GM13976 (cell line): Measurements from ENCODE around the gene DRC1.

ENCODE experiments used
- DNase-seq: peaks from one replicate; pipeline ENCODE4 v3.0.0; 2012; ENCODE audit warnings: low spot score
- CTCF ChIP-seq: IDR thresholded peaks from 2 replicates; pipeline ENCODE4 v1.5.1; 2012; ENCODE audit warnings: borderline replicate concordance, mild to moderate bottlenecking; ENCODE audit not compliant: insufficient read depth; ENCODE audit errors: extremely low read depth, missing control alignments, control extremely low read depth
- in situ Hi-C: fragments of 300-500 bp; cut with MboI; formaldehyde crosslinking; loops from one replicate; pipeline ENCODE4 v1.12.0; 2022; ENCODE audit warnings: low sequenced_read_pairs, mixed read lengths, inconsistent platforms; ENCODE audit not compliant: unreplicated experiment

Gene DRC1

GRCh38 chr2:26469955-26470354 is 68.2 kb downstream of the DRC1 start:
- in situ Hi-C loops: no loop called here
- no peak for DNase-seq
- TF ChIP-seq CTCF: no peak

GRCh38 chr2:26470601-26471260 is 69.0 kb downstream of the DRC1 start:
- in situ Hi-C loops: no loop called here
- TF ChIP-seq CTCF: no peak
- DNase-seq: no peak

- in situ Hi-C loops: no loop called here
- TF ChIP-seq CTCF: no peak
- DNase-seq: no peak
Measured at GRCh38 chr2:26471289-26471688, 69.6 kb downstream of the DRC1 start.

GRCh38 chr2:26471766-26472706 is 70.3 kb downstream of the DRC1 start:
- DNase-seq: no peak
- no peak for TF ChIP-seq CTCF
- in situ Hi-C loops: no loop called here

- in situ Hi-C loops: no loop called here
- no peak for TF ChIP-seq CTCF
Measured at GRCh38 chr2:26472821-26473655, 71.3 kb downstream of the DRC1 start.

GRCh38 chr2:26473796-26474195 is 72.1 kb downstream of the DRC1 start:
- in situ Hi-C loops: no loop called here
- no peak for DNase-seq
- no peak for TF ChIP-seq CTCF

More at GRCh38 chr2:26472821-26473655, 71.3 kb downstream of the DRC1 start:
- no peak for DNase-seq
